Activated CD8-positive, alpha-beta T cell treated with anti-CD3 and anti-CD28 coated beads for 36 hours (primary cell): Measurements from ENCODE around the gene HS3ST2. TPM values are rescaled to one million over a fixed set of nuclear protein-coding genes. Genes with fewer than 3 reads are reported as not detected.

Source experiments
- ATAC-seq: fragments of 200-7000 bp; cut with Tn5 transposase; one replicate; pipeline ENCODE4 v1.10.0; 2021; ENCODE audit warnings: mild to moderate bottlenecking, moderate library complexity
- CTCF ChIA-PET: fragments of 350-600 bp; sonication (Branson Sonifier 250); formaldehyde crosslinking; loops from one replicate; lab custom pipeline; 2021; ENCODE audit warnings: antibody characterized with exemption; lab: Charles Lee
- POLR2A ChIA-PET: fragments of 350-600 bp; sonication (Branson Sonifier 250); formaldehyde crosslinking; loops from one replicate; lab custom pipeline; 2021; ENCODE audit warnings: antibody characterized with exemption; lab: Charles Lee
- DNase-seq: peaks from one replicate; pipeline ENCODE4 v3.0.0-alpha.2; 2020
- H3K27ac Mint-ChIP-seq: one replicate; pipeline ENCODE4 v1.8.0; 2021; ENCODE audit warnings: mild to moderate bottlenecking, mixed read lengths
- H3K27me3 Mint-ChIP-seq: one replicate; pipeline ENCODE4 v1.8.0; 2021; ENCODE audit warnings: mixed read lengths
- H3K36me3 Mint-ChIP-seq: one replicate; pipeline ENCODE4 v1.8.0; 2021; ENCODE audit warnings: low read depth, mixed read lengths
- H3K4me1 Mint-ChIP-seq: one replicate; pipeline ENCODE4 v1.8.0; 2021; ENCODE audit warnings: low read depth, mixed read lengths
- H3K4me3 Mint-ChIP-seq: one replicate; pipeline ENCODE4 v1.8.0; 2021; ENCODE audit warnings: mild to moderate bottlenecking, moderate library complexity, mixed read lengths
- H3K9me3 Mint-ChIP-seq: one replicate; pipeline ENCODE4 v1.8.0; 2021; ENCODE audit warnings: mixed read lengths
- intact Hi-C: fragments of 100-400 bp; cut with micrococcal nuclease; formaldehyde crosslinking; loops from one replicate; pipeline ENCODE4 v1.10.0; 2022
- total RNA-seq, 2 experiments: library from RNA; stranded (reverse); gene quantifications; one replicate each; pipeline ENCODE4 v1.2.3, GENCODE V29; 2021
- TF ChIP-seq, protein P1 (sequence below): fragments of 200-600 bp; IDR thresholded peaks from one replicate; pipeline ENCODE4 v1.8.0; 2022; ENCODE audit warnings: antibody characterized with exemption, mild to moderate bottlenecking

HS3ST2 gene
- total RNA-seq, 2 experiments from 2014 or later: not detected

DNA sequence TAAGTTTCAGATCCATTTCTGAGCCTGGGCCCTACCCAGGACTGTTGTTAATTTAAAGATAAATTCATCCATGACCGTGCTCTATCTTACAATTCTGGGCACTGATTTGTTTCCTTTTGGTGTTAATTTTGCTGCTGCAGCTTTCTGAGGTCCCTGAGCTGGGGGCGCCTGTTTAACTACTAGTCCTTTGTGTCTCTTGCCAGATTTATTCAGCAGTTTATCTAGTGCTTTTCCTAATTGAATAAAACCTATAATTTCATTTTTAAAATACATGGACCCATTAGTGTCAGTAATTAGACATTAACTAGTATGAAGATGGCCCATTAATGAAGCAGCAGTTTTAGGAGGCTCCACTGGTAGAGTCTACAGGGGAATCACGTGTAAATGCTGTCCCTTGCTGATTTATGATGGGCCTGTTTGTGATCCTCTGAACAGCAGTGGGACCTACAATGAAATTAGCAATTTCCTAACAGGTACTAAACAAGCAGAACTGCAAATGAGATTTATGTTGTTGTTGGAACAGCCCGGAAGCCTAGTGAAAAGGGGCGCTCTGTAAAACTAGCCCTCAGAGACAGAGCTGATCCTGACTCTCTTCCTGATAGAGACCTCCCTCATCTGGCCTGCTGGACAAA is 54.7 kb downstream of the HS3ST2 start:
- Mint-ChIP-seq H3K9me3 (no peaks in the 10 kb centered on the region), H3K36me3 (no peaks in the 10 kb centered on the region), H3K27ac (no peak overlapping the region), H3K4me3 (no peak overlapping the region), H3K4me1 (no peaks in the 10 kb centered on the region), H3K27me3 (peaks cover 7% of the 10 kb centered on the region)
- POLR2A ChIA-PET: no interaction called here
- CTCF ChIA-PET: no interaction called here
- ATAC-seq (no peak), DNase-seq (no peak)
- TF ChIP-seq, protein P1, sequence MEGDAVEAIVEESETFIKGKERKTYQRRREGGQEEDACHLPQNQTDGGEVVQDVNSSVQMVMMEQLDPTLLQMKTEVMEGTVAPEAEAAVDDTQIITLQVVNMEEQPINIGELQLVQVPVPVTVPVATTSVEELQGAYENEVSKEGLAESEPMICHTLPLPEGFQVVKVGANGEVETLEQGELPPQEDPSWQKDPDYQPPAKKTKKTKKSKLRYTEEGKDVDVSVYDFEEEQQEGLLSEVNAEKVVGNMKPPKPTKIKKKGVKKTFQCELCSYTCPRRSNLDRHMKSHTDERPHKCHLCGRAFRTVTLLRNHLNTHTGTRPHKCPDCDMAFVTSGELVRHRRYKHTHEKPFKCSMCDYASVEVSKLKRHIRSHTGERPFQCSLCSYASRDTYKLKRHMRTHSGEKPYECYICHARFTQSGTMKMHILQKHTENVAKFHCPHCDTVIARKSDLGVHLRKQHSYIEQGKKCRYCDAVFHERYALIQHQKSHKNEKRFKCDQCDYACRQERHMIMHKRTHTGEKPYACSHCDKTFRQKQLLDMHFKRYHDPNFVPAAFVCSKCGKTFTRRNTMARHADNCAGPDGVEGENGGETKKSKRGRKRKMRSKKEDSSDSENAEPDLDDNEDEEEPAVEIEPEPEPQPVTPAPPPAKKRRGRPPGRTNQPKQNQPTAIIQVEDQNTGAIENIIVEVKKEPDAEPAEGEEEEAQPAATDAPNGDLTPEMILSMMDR: no peak
- intact Hi-C loops: no loop called here

DNA sequence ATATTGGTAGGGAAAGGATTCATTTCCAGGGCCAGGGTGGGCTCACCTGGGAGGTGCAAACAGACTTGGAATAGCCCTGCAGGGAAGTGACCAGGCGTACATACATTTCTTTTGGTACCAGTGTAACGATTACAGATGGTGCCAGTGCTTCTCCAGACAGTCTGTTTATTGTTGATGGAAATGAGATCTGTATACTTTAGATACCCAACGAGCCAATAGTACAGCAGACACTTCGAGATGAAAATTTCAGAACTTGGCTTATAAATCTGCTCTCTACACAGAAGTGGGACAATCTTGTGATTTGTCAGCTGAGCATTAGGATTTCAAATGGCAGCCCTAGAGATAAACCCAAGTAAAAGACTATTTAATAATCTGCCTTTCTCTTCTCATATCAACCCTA is 57.9 kb downstream of the HS3ST2 start:
- Mint-ChIP-seq H3K9me3 (no peaks in the 10 kb centered on the region), H3K4me1 (no peaks in the 10 kb centered on the region), H3K27me3 (peaks cover 7% of the 10 kb centered on the region), H3K4me3 (no peak overlapping the region), H3K36me3 (no peaks in the 10 kb centered on the region), H3K27ac (no peak overlapping the region)
- DNase-seq: no peak
- no peak for ATAC-seq
- TF ChIP-seq, protein P1: no peak
- intact Hi-C loops: no loop called here
- ChIA-PET POLR2A (no interaction called here), CTCF (interaction anchor here (1.0 kb wide), 1 partner anchor 27 kb away, joined by 3 read pairs; no protein-coding TSS in a partner anchor)

DNA sequence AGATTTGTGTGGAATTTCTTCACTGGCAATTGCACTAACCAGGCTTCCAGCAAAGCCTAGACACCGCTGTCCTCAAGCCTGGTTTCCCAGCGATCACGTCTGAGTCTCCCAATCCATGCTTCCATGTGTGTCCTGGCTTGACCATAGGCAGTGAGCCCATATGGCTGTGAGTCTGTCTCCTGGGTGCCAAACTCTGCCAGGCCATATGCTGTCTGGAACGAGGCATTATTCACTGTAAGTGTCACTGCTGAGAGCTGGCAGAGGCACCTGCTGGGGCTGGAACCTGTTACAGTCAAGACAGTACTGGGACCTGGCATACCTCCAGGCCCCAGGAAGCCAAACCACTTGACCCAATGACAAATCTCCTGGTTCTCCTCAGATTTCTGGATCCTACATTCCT is 60.4 kb downstream of the HS3ST2 start:
- Mint-ChIP-seq H3K27ac (no peak overlapping the region), H3K4me3 (no peak overlapping the region), H3K36me3 (no peaks in the 10 kb centered on the region), H3K4me1 (no peaks in the 10 kb centered on the region), H3K27me3 (peaks cover 13% of the 10 kb centered on the region), H3K9me3 (no peaks in the 10 kb centered on the region)
- POLR2A ChIA-PET: no interaction called here
- ATAC-seq (no peak), DNase-seq (no peak)
- intact Hi-C loops: no loop called here
- TF ChIP-seq, protein P1: no peak
- CTCF ChIA-PET: no interaction called here

DNA sequence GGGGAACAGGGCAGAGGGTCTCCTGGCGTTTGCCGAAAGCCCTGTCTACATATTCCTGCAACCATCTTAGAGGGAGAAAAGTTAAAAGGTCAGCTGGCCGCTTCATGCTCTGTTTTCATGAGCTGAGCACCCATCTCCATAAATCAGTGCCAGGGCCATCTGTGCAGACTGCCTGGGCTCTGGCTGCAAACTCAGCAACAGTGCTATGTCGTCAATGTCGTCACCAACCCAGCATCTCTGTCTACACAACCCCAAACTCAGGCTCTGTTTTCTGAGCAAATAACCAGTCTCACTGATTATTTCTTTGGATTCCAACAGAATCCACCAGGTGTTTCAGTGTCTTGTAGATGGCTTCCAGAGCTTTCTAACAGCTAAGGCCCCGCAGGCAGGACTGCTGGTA is 65.0 kb downstream of the HS3ST2 start:
- no peaks in the 10 kb centered on the region for H3K4me1 Mint-ChIP-seq
- H3K27ac Mint-ChIP-seq: no peak overlapping the region
- peaks cover 8% of the 10 kb centered on the region for H3K27me3 Mint-ChIP-seq
- no peaks in the 10 kb centered on the region for H3K36me3 Mint-ChIP-seq
- ChIA-PET POLR2A (no interaction called here), CTCF (no interaction called here)
- H3K9me3 Mint-ChIP-seq: no peaks in the 10 kb centered on the region
- DNase-seq (no peak), ATAC-seq (no peak)
- TF ChIP-seq, protein P1: no peak
- no peak overlapping the region for H3K4me3 Mint-ChIP-seq
- intact Hi-C loops: no loop called here

DNA sequence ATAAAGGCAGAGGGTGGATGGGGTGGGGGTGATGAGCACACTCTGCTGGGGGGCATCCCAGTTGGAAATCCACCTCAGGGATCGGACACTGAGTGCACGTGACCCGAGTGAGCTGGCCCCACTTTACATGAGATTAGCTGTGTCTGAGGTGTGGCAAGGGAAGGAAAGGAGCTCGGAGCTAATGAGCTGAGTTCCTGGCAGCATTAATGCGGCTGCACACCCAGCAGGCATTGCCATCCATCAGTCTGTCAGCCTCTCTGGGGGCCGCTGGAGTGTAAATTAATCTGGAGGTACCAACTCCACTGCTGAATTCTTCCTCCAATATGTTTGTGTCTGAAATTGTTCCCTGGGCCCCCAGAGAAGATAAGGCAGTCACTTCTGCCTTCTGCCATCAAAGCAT is 65.5 kb downstream of the HS3ST2 start:
- intact Hi-C loops: no loop called here

More for the DNA sequence above, 65.5 kb downstream of the HS3ST2 start:
- no peaks in the 10 kb centered on the region for H3K36me3 Mint-ChIP-seq
- no peak overlapping the region for H3K4me3 Mint-ChIP-seq
- TF ChIP-seq, protein P1: no peak
- CTCF ChIA-PET: no interaction called here
- no peak overlapping the region for H3K27ac Mint-ChIP-seq
- ATAC-seq (no peak), DNase-seq (no peak)
- H3K9me3 Mint-ChIP-seq: no peaks in the 10 kb centered on the region
- H3K4me1 Mint-ChIP-seq: no peaks in the 10 kb centered on the region
- peaks cover 8% of the 10 kb centered on the region for H3K27me3 Mint-ChIP-seq
- POLR2A ChIA-PET: interaction anchor here (1.0 kb wide), 1 partner anchor 21 kb away, joined by 3 read pairs; no protein-coding TSS in a partner anchor
